Activated CD4-positive, alpha-beta T cell treated with anti-CD3 and anti-CD28 coated beads for 1 hour (primary cell): Measurements from ENCODE around the gene INTS3.

ENCODE experiments used
- DNase-seq: peaks from one replicate; pipeline ENCODE4 v3.0.0-alpha.2; 2020

Gene INTS3

DNA sequence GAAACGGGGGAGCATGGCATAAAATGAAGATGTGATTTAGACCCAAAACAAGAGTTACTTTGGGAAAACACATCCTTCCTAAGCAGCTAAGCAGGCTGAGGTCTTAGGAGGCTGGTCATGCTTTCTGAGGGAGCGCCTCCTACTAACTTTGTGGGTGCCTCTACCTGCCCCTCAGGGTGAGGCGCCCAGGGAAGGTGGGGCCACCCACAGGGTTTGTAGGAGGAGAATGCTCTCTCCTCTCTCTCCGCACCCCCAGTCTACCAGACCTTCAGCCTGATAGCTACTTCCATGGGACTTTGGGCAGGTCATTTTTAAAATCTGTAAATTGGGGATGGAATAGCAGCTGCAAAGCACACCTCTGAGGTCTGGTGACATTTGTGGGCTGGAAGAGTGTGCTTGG is 71.2 kb downstream of the INTS3 start:
- no peak for DNase-seq

DNA sequence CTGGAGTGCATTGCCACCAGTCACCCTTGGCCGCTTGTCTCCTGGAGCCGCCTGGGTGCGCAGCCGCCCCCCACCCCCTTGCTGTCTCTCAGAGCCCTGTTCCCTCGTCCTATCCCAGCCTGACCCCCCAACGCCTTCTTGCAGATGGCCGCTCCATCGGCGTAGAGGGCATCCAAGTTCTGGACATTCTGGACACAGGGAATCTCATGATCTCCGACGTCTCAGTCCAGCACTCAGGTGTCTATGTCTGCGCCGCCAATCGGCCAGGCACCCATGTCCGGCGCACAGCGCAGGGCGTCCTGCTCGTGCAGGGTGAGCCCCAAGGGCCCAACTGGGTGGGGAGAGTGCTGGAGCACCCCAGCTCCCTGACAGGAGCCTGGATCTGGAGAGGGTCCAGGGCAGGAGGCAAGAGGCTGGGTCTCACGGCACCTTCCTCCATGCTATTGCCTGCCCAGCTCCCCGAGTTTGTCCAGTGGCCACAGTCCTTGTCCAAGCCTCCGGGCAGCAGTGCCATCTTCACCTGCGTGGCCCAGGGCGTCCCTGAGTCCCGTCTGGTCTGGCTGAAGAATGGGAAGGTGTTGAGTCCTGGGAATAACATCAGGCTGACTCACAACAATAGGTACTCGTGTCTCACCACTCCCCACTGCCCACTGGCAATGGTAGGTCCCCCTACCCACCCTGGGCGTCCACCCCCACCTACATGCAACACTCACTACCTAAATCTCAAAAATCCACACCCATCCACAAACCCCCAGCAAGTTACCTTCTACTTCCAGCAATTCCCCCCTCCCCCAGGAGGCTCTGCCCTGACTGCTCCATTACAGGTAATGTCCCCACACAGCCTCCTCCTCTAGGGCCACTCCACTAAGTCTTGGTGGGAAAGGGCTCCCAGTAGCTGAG is 72.0 kb downstream of the INTS3 start:
- no peak for DNase-seq

DNA sequence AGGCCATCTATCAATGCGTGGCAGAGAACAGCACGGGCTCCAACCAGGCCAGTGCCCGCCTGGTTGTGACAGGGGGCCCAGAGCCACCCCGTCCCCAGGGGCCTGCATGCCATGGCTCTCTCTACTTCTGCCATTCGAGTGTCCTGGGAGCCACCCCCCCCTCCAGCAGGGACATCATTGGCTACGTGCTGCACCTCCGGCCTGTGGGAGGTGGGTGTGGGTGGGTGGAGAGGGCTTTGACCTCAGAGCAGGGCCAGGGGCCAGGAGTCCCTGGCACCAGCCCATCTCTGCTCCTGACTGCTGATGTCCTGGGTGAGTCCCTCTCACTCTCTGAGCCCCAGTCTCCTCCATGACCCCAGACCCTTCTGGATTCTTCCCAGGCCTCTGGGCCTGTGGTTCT is 72.7 kb downstream of the INTS3 start:
- no peak for DNase-seq

DNA sequence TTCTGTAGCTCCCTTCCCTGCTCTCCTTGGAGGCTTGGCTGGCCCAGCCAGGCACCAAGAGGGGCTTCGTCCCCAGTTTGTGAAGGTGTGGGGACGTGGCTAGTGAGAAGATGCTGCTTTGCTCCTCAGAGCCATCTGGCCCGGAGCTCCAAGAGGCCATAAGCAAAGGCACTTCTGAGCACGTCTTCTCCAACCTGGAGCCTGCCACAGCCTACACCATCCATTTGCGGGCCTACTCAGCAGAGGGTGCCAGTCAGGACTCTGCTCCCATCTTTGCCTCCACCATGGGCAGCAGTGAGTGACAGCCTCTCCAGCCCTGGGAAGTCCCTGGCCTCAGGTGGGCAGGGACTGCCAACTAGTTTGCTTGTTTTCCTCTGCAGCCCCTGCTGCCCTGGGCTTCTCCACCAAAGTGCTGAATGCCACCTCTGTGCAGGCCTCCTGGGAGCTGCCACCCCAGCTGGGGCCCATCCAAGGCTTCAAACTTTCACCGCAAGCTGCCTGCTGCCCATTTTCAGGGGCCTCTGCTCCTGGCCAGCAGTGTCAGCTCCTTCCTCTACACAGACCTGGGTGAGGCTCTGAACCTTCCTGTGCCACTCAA is 73.3 kb downstream of the INTS3 start:
- no peak for DNase-seq

GRCh38 chr1:153801786-153802697 is 74.2 kb downstream of the INTS3 start:
- DNase-seq, result no peak

- no peak for DNase-seq
Observed at GRCh38 chr1:153803470-153804056, 75.7 kb downstream of the INTS3 start.

- no peak for DNase-seq
Observed at GRCh38 chr1:153804112-153804511, 76.3 kb downstream of the INTS3 start.

DNA sequence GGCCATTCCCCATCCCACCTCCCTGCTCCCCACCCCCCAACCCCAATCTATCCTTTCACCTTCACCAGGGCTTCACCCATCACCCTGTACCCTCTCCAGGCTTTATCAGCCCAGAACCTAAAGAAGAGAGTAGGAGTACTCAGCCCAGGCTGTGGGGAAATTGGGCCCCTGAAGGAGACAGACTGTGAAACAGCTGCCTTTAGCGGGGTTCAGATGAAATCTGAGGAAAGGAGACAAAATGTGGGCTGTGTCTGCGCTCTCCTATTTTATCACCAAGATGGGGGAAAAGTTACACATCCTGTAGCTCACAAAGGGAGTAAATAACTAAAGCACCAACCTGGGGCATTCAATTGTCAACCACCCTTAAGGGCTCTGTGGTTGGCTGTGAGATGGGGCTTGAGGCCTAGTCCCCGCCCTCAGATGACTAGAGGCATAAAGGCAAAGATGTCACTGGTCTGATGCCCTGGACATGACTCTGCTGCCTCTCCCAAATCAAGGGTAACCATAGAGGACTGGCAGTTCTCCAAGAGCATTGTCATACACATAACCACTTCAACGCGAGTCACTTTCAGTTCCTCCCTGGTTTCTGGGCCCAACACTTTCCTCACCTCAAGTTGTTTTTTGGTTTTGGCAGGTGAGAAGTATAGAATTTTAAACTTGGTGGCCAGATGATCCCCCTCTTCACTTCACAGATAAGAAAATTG is 77.3 kb downstream of the INTS3 start:
- DNase-seq, result no peak

GRCh38 chr1:153805886-153806719 is 78.3 kb downstream of the INTS3 start:
- DNase-seq, result no peak

DNA sequence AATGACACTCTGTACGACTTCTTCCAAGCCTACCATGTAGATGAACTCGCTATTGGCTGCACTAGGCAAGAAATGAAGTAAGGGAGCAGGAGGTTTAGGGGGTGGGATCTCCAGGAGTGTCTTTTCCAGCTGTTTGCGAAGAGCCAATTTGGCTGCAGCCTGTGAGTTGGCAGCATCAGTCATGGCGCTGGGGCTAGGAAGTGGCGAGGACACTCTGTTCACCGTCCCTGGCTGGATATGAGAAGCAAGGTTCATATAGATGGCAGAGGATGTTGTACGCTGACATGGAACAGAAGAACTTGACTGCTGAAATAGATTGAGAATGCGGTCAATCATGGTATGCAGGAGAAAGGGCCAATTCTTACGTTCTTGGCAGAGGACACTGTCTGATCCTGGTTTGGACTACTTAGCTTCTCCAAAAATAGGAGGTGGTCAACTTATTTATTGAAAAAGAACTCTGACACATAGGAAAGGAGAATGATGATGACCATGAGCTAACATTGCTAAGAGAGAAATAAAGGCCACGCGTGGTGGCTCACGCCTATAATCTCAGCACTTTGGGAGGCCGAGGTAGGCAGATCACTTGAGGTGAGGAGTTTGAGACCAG is 88.5 kb downstream of the INTS3 start:
- DNase-seq, result no peak

- DNase-seq, result no peak
Observed at GRCh38 chr1:153818876-153819275, 91.0 kb downstream of the INTS3 start.
